Trophoblast cell (in vitro differentiated cells and primary cell): ENCODE data around the gene DPP6.

Source experiments
- DNase-seq, 2 donors: peaks; one replicate each; pipeline ENCODE4 v3.0.0-alpha.2; 2016
- H2AFZ ChIP-seq: 2 replicates; pipeline ENCODE4 v1.6.1; 2013; ENCODE audit warnings: low read length, moderate library complexity, mild to moderate bottlenecking; ENCODE audit not compliant: insufficient read depth, poor library complexity
- H2AK5ac ChIP-seq: 2 replicates; pipeline ENCODE4 v1.6.1; 2013; ENCODE audit warnings: mild to moderate bottlenecking, low read length
- H2BK120ac ChIP-seq: 2 replicates; pipeline ENCODE4 v1.6.1; 2013; ENCODE audit warnings: low read length, mild to moderate bottlenecking, moderate library complexity; ENCODE audit not compliant: insufficient read depth, poor library complexity
- H2BK12ac ChIP-seq: 2 replicates; pipeline ENCODE4 v1.6.1; 2013; ENCODE audit warnings: mild to moderate bottlenecking, low read length, moderate library complexity
- H2BK5ac ChIP-seq: 2 replicates; pipeline ENCODE4 v1.6.1; 2013; ENCODE audit warnings: low read length, low read depth, moderate library complexity, mild to moderate bottlenecking; ENCODE audit not compliant: poor library complexity
- H3K14ac ChIP-seq: 2 replicates; pipeline ENCODE4 v1.6.1; 2013; ENCODE audit warnings: mild to moderate bottlenecking, low read length
- H3K18ac ChIP-seq: 2 replicates; pipeline ENCODE4 v1.6.1; 2013; ENCODE audit warnings: mild to moderate bottlenecking, low read length
- H3K23ac ChIP-seq: 2 replicates; pipeline ENCODE4 v1.6.1; 2013; ENCODE audit warnings: low read length
- H3K27ac ChIP-seq: 2 replicates; pipeline ENCODE4 v1.5.1; 2013; ENCODE audit warnings: low read depth, mild to moderate bottlenecking, inconsistent platforms, low read length, moderate library complexity
- H3K27me3 ChIP-seq: 2 replicates; pipeline ENCODE4 v1.6.1; 2013; ENCODE audit warnings: inconsistent platforms, mild to moderate bottlenecking, low read length, moderate library complexity; ENCODE audit not compliant: insufficient read depth
- H3K36me3 ChIP-seq, 2 experiments: 1 replicate in 1 of 2; 2 replicates in 1 of 2; pipeline ENCODE4 v1.6.1; 2013; ENCODE audit warnings: low read length in 2 of 2, mild to moderate bottlenecking in 2 of 2, moderate library complexity in 1 of 2; ENCODE audit not compliant: insufficient read depth in 2 of 2, control insufficient read depth in 1 of 2
- H3K4ac ChIP-seq: 2 replicates; pipeline ENCODE4 v1.6.1; 2013; ENCODE audit warnings: low read depth, mild to moderate bottlenecking, low read length, moderate library complexity
- H3K4me1 ChIP-seq, 2 experiments: 1 replicate in 1 of 2; 2 replicates in 1 of 2; pipeline ENCODE4 v1.6.1; 2013; ENCODE audit warnings: low read length in 2 of 2, mild to moderate bottlenecking in 2 of 2, moderate library complexity in 1 of 2; ENCODE audit not compliant: insufficient read depth in 2 of 2, control insufficient read depth in 1 of 2
- H3K4me2 ChIP-seq: 2 replicates; pipeline ENCODE4 v1.6.1; 2013; ENCODE audit warnings: inconsistent platforms, mild to moderate bottlenecking, low read length, moderate library complexity
- H3K4me3 ChIP-seq: 2 replicates; pipeline ENCODE4 v1.5.1; 2013; ENCODE audit warnings: mild to moderate bottlenecking, low read depth, low read length, inconsistent platforms
- H3K79me1 ChIP-seq: one replicate; pipeline ENCODE4 v1.6.1; 2013; ENCODE audit warnings: low read length
- H3K79me2 ChIP-seq: 2 replicates; pipeline ENCODE4 v1.6.1; 2013; ENCODE audit warnings: low read length, mild to moderate bottlenecking; ENCODE audit not compliant: control insufficient read depth, insufficient read depth, poor library complexity
- H3K9ac ChIP-seq: 2 replicates; pipeline ENCODE4 v1.6.1; 2013; ENCODE audit warnings: mild to moderate bottlenecking, low read length
- H3K9me3 ChIP-seq: 2 replicates; pipeline ENCODE4 v1.6.1; 2013; ENCODE audit warnings: low read depth, mild to moderate bottlenecking, control low read depth, inconsistent platforms, low read length; ENCODE audit not compliant: insufficient read depth
- H4K12ac ChIP-seq: 2 replicates; pipeline ENCODE4 v1.6.1; 2013; ENCODE audit warnings: low read depth, mild to moderate bottlenecking, low read length, moderate library complexity
- H4K8ac ChIP-seq: 2 replicates; pipeline ENCODE4 v1.6.1; 2013; ENCODE audit warnings: low read depth, mild to moderate bottlenecking, low read length, moderate library complexity
- H4K91ac ChIP-seq: one replicate; pipeline ENCODE4 v1.6.1; 2013; ENCODE audit warnings: low read depth, mild to moderate bottlenecking, low read length, moderate library complexity
- WGBS: extraction: QIAGEN DNeasy Blood & Tissue Kit; methylation state at CpG from one replicate; pipeline ENCODE4 v1.1.7; 2013; ENCODE audit warnings: missing lambda C conversion rate; ENCODE audit not compliant: insufficient read length, insufficient coverage; ENCODE audit errors: extremely low coverage; 5-methylcytosine and 5-hydroxymethylcytosine counted together

Gene DPP6

DNA sequence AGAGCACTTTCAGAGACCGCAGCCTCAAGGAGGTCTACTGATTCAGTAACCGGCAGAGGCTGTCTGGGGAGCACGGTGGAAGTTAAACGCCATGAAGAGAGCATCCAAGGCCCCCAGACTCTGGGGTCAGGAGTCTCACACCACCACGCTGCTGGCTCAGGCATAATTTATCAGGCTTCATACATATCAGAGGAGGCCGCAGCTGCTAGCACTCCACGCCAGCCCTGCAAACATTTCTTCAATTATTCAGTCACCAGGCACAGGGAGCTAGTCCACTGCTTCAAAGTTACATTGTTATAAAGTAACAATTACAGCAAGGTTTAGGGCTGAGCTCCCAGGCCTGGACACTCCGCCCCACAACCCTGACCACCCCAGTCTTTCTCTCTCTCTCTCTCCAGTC lies 852.9 kb downstream of the DPP6 start:
- Histone ChIP-seq H2BK12ac (no peak overlapping the region), H2AK5ac (no peak overlapping the region), H3K18ac (no peak overlapping the region), H3K4me3 (no peak overlapping the region), H3K4me1 (no peaks in the 10 kb centered on the region), H3K27ac (no peak overlapping the region), H4K91ac (no peak overlapping the region), H3K9me3 (peaks cover 34% of the 10 kb centered on the region), H3K79me2 (no peaks in the 10 kb centered on the region), H3K36me3 (no peaks in the 10 kb centered on the region), H2AFZ (no peak overlapping the region), H2BK5ac (no peak overlapping the region), H4K12ac (no peak overlapping the region), H3K79me1 (no peaks in the 10 kb centered on the region), H3K9ac (no peak overlapping the region), H3K14ac (no peak overlapping the region), H4K8ac (no peak overlapping the region), H3K4me2 (no peak overlapping the region), H3K4ac (no peak overlapping the region), H3K23ac (no peak overlapping the region), H3K27me3 (no peaks in the 10 kb centered on the region), H2BK120ac (no peak overlapping the region)
- DNase-seq, result no peak
- WGBS, result no CpG with 5 or more reads among the region's 8 CpGs

DNA sequence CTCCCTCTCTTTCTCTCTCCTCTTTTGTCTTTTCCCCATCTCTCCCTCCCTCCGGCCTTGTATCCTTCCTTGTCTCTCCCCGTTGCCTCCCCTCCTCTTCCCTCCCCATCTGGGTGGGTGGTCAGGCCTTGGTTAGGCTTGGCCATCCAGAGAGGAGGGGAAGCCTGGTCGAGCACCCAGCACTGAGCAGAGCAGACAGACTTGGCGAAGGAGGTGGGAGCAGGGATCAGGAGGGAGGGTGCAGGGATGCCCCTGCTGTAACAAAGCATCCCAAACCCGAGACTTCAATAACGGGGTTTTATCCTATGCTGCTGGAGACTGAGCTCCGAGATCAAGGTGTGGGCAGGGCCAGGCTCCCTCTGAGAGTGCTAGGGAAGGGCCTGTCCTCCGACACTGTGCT lies 853.4 kb downstream of the DPP6 start:
- Histone ChIP-seq H2AK5ac (no peak overlapping the region), H3K79me2 (no peaks in the 10 kb centered on the region), H3K27ac (no peak overlapping the region), H2BK5ac (no peak overlapping the region), H3K36me3 (no peaks in the 10 kb centered on the region), H3K4ac (no peak overlapping the region), H3K27me3 (no peaks in the 10 kb centered on the region), H4K91ac (no peak overlapping the region), H3K9ac (no peak overlapping the region), H3K18ac (no peak overlapping the region), H3K4me1 (no peaks in the 10 kb centered on the region), H3K23ac (no peak overlapping the region), H4K8ac (no peak overlapping the region), H3K4me3 (no peak overlapping the region), H3K4me2 (no peak overlapping the region), H2BK12ac (no peak overlapping the region), H2BK120ac (no peak overlapping the region), H4K12ac (no peak overlapping the region), H2AFZ (no peak overlapping the region), H3K14ac (no peak overlapping the region), H3K9me3 (peaks cover 38% of the 10 kb centered on the region), H3K79me1 (no peaks in the 10 kb centered on the region)
- no CpG with 5 or more reads among the region's 8 CpGs for WGBS
- DNase-seq, result no peak

DNA sequence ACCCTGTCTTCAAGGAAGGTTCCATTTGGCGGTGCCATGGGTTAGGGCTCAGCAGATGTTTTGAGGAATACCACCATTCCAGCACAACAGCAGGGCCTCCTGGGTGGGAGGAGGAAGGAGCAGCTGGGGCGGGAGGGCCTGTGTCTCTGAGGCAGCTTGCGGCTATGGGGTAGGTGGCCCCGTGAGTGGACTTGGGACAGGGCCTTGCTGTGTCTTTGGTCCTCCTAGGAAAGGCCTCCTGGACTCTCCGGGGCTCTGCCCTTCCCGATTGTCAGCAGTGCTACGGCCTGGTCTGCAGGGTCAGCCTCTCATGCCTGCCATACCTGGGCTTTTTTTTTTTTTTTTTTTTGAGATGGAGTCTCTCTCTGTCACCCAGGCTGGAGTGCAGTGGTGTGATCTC lies 854.0 kb downstream of the DPP6 start:
- no peak overlapping the region for H4K91ac ChIP-seq
- no peaks in the 10 kb centered on the region for H3K79me1 ChIP-seq
- no peak overlapping the region for H3K14ac ChIP-seq
- no CpG with 5 or more reads among the region's 7 CpGs for WGBS
- H2AK5ac ChIP-seq, result no peak overlapping the region
- no peaks in the 10 kb centered on the region for H3K36me3 ChIP-seq
- no peaks in the 10 kb centered on the region for H3K4me1 ChIP-seq
- no peak for DNase-seq
- no peak overlapping the region for H3K9ac ChIP-seq
- no peak overlapping the region for H3K4me2 ChIP-seq
- no peaks in the 10 kb centered on the region for H3K79me2 ChIP-seq
- no peak overlapping the region for H3K23ac ChIP-seq
- no peak overlapping the region for H4K8ac ChIP-seq
- H2BK5ac ChIP-seq, result no peak overlapping the region
- H2AFZ ChIP-seq, result no peak overlapping the region
- H3K9me3 ChIP-seq, result peaks cover 44% of the 10 kb centered on the region
- no peak overlapping the region for H3K4ac ChIP-seq
- H3K27me3 ChIP-seq, result no peaks in the 10 kb centered on the region
- H3K27ac ChIP-seq, result no peak overlapping the region
- H3K18ac ChIP-seq, result no peak overlapping the region
- no peak overlapping the region for H3K4me3 ChIP-seq
- no peak overlapping the region for H4K12ac ChIP-seq
- no peak overlapping the region for H2BK12ac ChIP-seq
- H2BK120ac ChIP-seq, result no peak overlapping the region

DNA sequence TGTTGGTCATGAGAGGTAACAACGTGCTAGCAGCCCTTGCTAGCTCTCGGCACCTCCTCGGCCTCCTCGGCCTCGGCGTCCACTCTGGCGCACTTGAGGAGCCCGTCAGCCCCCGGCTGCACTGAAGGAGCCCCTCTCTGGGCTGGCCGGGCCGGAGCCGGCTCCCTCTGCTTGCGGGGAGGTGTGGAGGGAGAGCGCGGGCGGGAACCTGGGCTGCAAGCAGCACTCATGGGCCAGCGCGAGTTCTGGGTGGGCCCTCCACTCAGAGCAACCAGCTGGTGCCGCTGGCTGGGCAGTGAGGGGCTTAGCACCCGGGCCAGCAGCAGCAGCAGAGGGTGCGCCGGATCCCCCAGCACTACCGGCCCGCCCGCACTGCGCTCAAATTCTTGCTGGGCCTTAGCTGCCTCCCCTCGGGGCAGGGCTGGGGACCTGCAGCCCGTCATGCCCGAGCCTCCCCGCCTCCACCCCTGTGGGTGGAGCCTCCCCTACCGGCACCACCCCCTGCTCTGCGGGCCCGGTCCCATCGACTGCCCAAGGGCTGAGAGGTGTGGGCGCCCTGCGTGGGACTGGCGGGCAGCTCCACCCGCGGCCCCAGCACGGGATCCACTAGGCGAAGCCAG lies 854.6 kb downstream of the DPP6 start:
- H4K8ac ChIP-seq, result no peak overlapping the region
- H3K14ac ChIP-seq, result no peak overlapping the region
- no peak overlapping the region for H3K18ac ChIP-seq
- no peak overlapping the region for H3K4me3 ChIP-seq
- no peaks in the 10 kb centered on the region for H3K27me3 ChIP-seq
- peaks cover 47% of the 10 kb centered on the region for H3K9me3 ChIP-seq
- H3K4me2 ChIP-seq, result no peak overlapping the region
- H3K79me1 ChIP-seq, result no peaks in the 10 kb centered on the region
- no peak overlapping the region for H4K91ac ChIP-seq
- DNase-seq, result no peak
- H3K36me3 ChIP-seq, result no peaks in the 10 kb centered on the region
- H3K79me2 ChIP-seq, result no peaks in the 10 kb centered on the region
- H2AK5ac ChIP-seq, result no peak overlapping the region
- H4K12ac ChIP-seq, result no peak overlapping the region
- H2AFZ ChIP-seq, result no peak overlapping the region
- no peak overlapping the region for H3K9ac ChIP-seq
- H3K4ac ChIP-seq, result no peak overlapping the region
- H2BK5ac ChIP-seq, result no peak overlapping the region
- no peak overlapping the region for H3K27ac ChIP-seq
- H2BK12ac ChIP-seq, result no peak overlapping the region
- H3K4me1 ChIP-seq, result no peaks in the 10 kb centered on the region
- no peak overlapping the region for H2BK120ac ChIP-seq
- no peak overlapping the region for H3K23ac ChIP-seq
- no CpG with 5 or more reads among the region's 41 CpGs for WGBS
